ENCODE measurements around the gene SASS6. TPM values are rescaled to one million over a fixed set of nuclear protein-coding genes. Genes with fewer than 3 reads are reported as not detected.

The SASS6 gene
- total RNA-seq, 2 donors from 2014 or later, result 8.8 to 15.3 TPM

GRCh38 chr1:100045206-100045605 lies 87.5 kb downstream of the SASS6 start:
- no peak for TF ChIP-seq CTCF (conservative IDR thresholded peaks at IDR 0.05)
- WGBS, 2 experiments (ENCODE audit: insufficient coverage in 1 of 2, insufficient read length in 1 of 2), result 97% methylated on average over 4 to 5 of the region's 5 CpGs
- Histone ChIP-seq H3K27ac (ENCODE audit: low read depth, low read length) (no peak overlapping the region), H3K9ac (ENCODE audit: extremely low read depth, low read length, poor library complexity, severe bottlenecking) (no peak overlapping the region), H3K27me3 (ENCODE audit: control insufficient read depth, insufficient read depth, low read length, poor library complexity, severe bottlenecking) (no peaks in the 10 kb centered on the region), H3K4me1 (ENCODE audit: control insufficient read depth, insufficient read depth, low read length) (peaks cover 12% of the 10 kb centered on the region), H3K9me3 (ENCODE audit: control insufficient read depth, low read length) (peaks cover 20% of the 10 kb centered on the region), H3K4me3 (ENCODE audit: low read length) (peak overlapping the region; percentile 42), H3K36me3 (ENCODE audit: control insufficient read depth, insufficient read depth, low read length) (peaks cover 36% of the 10 kb centered on the region)
- H3K27ac Mint-ChIP-seq, result peak overlapping the region; percentile 13
- peaks cover 17% of the 10 kb centered on the region for H3K9me3 Mint-ChIP-seq
- no peak for DNase-seq
- H3K4me1 Mint-ChIP-seq, result peaks cover 31% of the 10 kb centered on the region
- H3K4me3 Mint-ChIP-seq, result no peak overlapping the region
- H3K27me3 Mint-ChIP-seq (ENCODE audit: insufficient read depth), result no peaks in the 10 kb centered on the region
- peaks cover 39% of the 10 kb centered on the region for H3K36me3 Mint-ChIP-seq (ENCODE audit: low read depth)

- H3K9ac ChIP-seq (ENCODE audit: extremely low read depth, low read length, poor library complexity, severe bottlenecking), result peak overlapping the region; percentile 94
- peaks cover 19% of the 10 kb centered on the region for H3K36me3 ChIP-seq (ENCODE audit: control insufficient read depth, insufficient read depth, low read length)
- peaks cover 31% of the 10 kb centered on the region for H3K36me3 Mint-ChIP-seq (ENCODE audit: low read depth)
- peaks cover 20% of the 10 kb centered on the region for H3K4me1 Mint-ChIP-seq
- peak overlapping the region; percentile 97 for H3K27ac Mint-ChIP-seq
- no peak for DNase-seq
- peaks cover 11% of the 10 kb centered on the region for H3K9me3 Mint-ChIP-seq
- H3K27me3 Mint-ChIP-seq (ENCODE audit: insufficient read depth), result no peaks in the 10 kb centered on the region
- peak overlapping the region; percentile 95 for H3K4me3 ChIP-seq (ENCODE audit: low read length)
- WGBS, 2 experiments (ENCODE audit: insufficient coverage in 1 of 2, insufficient read length in 1 of 2), result 78% methylated on average over 2 of the region's 2 CpGs; no CpG with 5 or more reads in 1 of the 2 experiments
- H3K27me3 ChIP-seq (ENCODE audit: control insufficient read depth, insufficient read depth, low read length, poor library complexity, severe bottlenecking), result no peaks in the 10 kb centered on the region
- H3K4me1 ChIP-seq (ENCODE audit: control insufficient read depth, insufficient read depth, low read length), result no peaks in the 10 kb centered on the region
- no peak for TF ChIP-seq CTCF (conservative IDR thresholded peaks at IDR 0.05)
- peaks cover 12% of the 10 kb centered on the region for H3K9me3 ChIP-seq (ENCODE audit: control insufficient read depth, low read length)
- no peak overlapping the region for H3K27ac ChIP-seq (ENCODE audit: low read depth, low read length)
- peak overlapping the region; percentile 94 for H3K4me3 Mint-ChIP-seq
Measured at GRCh38 chr1:100039591-100039990, 93.1 kb downstream of the SASS6 start.

- no peaks in the 10 kb centered on the region for H3K4me1 ChIP-seq (ENCODE audit: control insufficient read depth, insufficient read depth, low read length)
- Mint-ChIP-seq H3K27me3 (ENCODE audit: insufficient read depth) (no peaks in the 10 kb centered on the region), H3K4me3 (peak overlapping the region; percentile 94), H3K27ac (peak overlapping the region; percentile 97), H3K9me3 (peaks cover 3% of the 10 kb centered on the region), H3K36me3 (ENCODE audit: low read depth) (peaks cover 23% of the 10 kb centered on the region), H3K4me1 (peaks cover 22% of the 10 kb centered on the region)
- peak overlapping the region; percentile 95 for H3K4me3 ChIP-seq (ENCODE audit: low read length)
- H3K9me3 ChIP-seq (ENCODE audit: control insufficient read depth, low read length), result peaks cover 4% of the 10 kb centered on the region
- TF ChIP-seq CTCF (conservative IDR thresholded peaks at IDR 0.05), result no peak
- peak overlapping the region; percentile 94 for H3K9ac ChIP-seq (ENCODE audit: extremely low read depth, low read length, poor library complexity, severe bottlenecking)
- peaks cover 12% of the 10 kb centered on the region for H3K36me3 ChIP-seq (ENCODE audit: control insufficient read depth, insufficient read depth, low read length)
- no peaks in the 10 kb centered on the region for H3K27me3 ChIP-seq (ENCODE audit: control insufficient read depth, insufficient read depth, low read length, poor library complexity, severe bottlenecking)
- peak; percentile 79 for DNase-seq
- peak overlapping the region; percentile 96 for H3K27ac ChIP-seq (ENCODE audit: low read depth, low read length)
- 0% methylated on average over 14 to 37 of the region's 37 CpGs for WGBS, 2 experiments (ENCODE audit: insufficient coverage in 1 of 2, insufficient read length in 1 of 2)
Measured at GRCh38 chr1:100038660-100039287, 94.0 kb downstream of the SASS6 start.

All from endodermal cell (in vitro differentiated cells).